Mesendoderm (in vitro differentiated cells): Measurements from ENCODE around the gene AFG3L2.

Experiments used
- DNase-seq: peaks from one replicate; pipeline ENCODE4 v3.0.0; 2013
- H2AK5ac ChIP-seq: 2 replicates; pipeline ENCODE4 v1.6.1; 2013; ENCODE audit warnings: low read length, inconsistent platforms
- H2BK120ac ChIP-seq: 2 replicates; pipeline ENCODE4 v1.6.1; 2013; ENCODE audit warnings: low read depth, mild to moderate bottlenecking, low read length, moderate library complexity, mixed read lengths
- H2BK15ac ChIP-seq: replicated peaks from 2 replicates; pipeline ENCODE4 v1.6.1; 2013; ENCODE audit warnings: low read depth, mild to moderate bottlenecking, moderate library complexity
- H2BK5ac ChIP-seq: 2 replicates; pipeline ENCODE4 v1.6.1; 2013; ENCODE audit warnings: low read length, inconsistent platforms
- H3K18ac ChIP-seq: 2 replicates; pipeline ENCODE4 v1.6.1; 2013; ENCODE audit warnings: mild to moderate bottlenecking, low read length, mixed read lengths
- H3K23ac ChIP-seq: one replicate; pipeline ENCODE4 v1.6.1; 2013; ENCODE audit warnings: low read length
- H3K27ac ChIP-seq: 2 replicates; pipeline ENCODE4 v1.5.1; 2013; ENCODE audit warnings: low read depth, mild to moderate bottlenecking, inconsistent platforms, low read length, moderate library complexity
- H3K27me3 ChIP-seq: 2 replicates; pipeline ENCODE4 v1.6.1; 2013; ENCODE audit warnings: low read length, control low read depth, mild to moderate bottlenecking, inconsistent platforms; ENCODE audit not compliant: insufficient read depth, poor library complexity
- H3K36me3 ChIP-seq: 2 replicates; pipeline ENCODE4 v1.6.1; 2013; ENCODE audit warnings: low read length, inconsistent platforms; ENCODE audit not compliant: control insufficient read depth, insufficient read depth
- H3K4ac ChIP-seq: one replicate; pipeline ENCODE4 v1.6.1; 2013; ENCODE audit warnings: low read depth, mild to moderate bottlenecking, low read length, moderate library complexity
- H3K4me1 ChIP-seq: 2 replicates; pipeline ENCODE4 v1.6.1; 2013; ENCODE audit warnings: low read depth, low read length, inconsistent platforms; ENCODE audit not compliant: control insufficient read depth
- H3K4me2 ChIP-seq: 2 replicates; pipeline ENCODE4 v1.6.1; 2013; ENCODE audit warnings: low read length
- H3K4me3 ChIP-seq: 2 replicates; pipeline ENCODE4 v1.5.1; 2013; ENCODE audit warnings: mild to moderate bottlenecking, low read length
- H3K56ac ChIP-seq: one replicate; pipeline ENCODE4 v1.6.1; 2013; ENCODE audit warnings: low read length
- H3K79me1 ChIP-seq: 2 replicates; pipeline ENCODE4 v1.6.1; 2013; ENCODE audit warnings: low read length, inconsistent platforms
- H3K79me2 ChIP-seq: 2 replicates; pipeline ENCODE4 v1.6.1; 2013; ENCODE audit warnings: mild to moderate bottlenecking, low read length; ENCODE audit not compliant: control insufficient read depth, insufficient read depth
- H3K9ac ChIP-seq: 2 replicates; pipeline ENCODE4 v1.6.1; 2013; ENCODE audit warnings: low read length, inconsistent platforms
- H4K5ac ChIP-seq: one replicate; pipeline ENCODE4 v1.6.1; 2013; ENCODE audit warnings: low read length
- H4K8ac ChIP-seq: one replicate; pipeline ENCODE4 v1.6.1; 2013; ENCODE audit warnings: low read depth, mild to moderate bottlenecking, control low read depth, low read length, moderate library complexity
- WGBS: extraction: QIAGEN DNeasy Blood & Tissue Kit; methylation state at CpG from one replicate; pipeline ENCODE4 v1.1.7; 2013; ENCODE audit warnings: low lambda C conversion rate, missing lambda C conversion rate; ENCODE audit not compliant: insufficient coverage; ENCODE audit errors: extremely low coverage; 5-methylcytosine and 5-hydroxymethylcytosine counted together

AFG3L2 gene

DNA sequence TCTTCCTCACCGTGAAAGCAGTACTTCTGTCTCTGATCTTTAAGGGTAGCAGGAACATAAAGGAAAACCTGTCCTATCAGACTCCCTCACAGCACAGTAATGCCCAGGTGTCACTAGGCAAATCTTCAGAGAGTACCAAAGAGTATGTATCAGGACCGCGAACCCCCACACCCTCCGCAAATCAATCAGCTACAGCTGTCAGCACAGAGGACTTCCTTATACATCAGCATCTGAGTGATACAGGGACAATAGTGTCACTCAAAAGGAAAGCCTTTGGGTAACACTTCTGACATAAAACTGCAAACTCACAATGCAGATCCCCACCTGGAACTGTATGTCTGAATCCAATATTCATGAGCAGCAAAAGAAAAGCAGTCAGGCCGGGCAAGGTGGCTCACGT, 2.6 kb downstream of the AFG3L2 start:
- Histone ChIP-seq H4K5ac (no peak overlapping the region), H4K8ac (no peak overlapping the region), H2BK5ac (no peak overlapping the region), H3K4me1 (peaks cover 2% of the 10 kb centered on the region), H3K79me2 (peaks cover 53% of the 10 kb centered on the region), H3K36me3 (no peaks in the 10 kb centered on the region), H2BK15ac (no peak overlapping the region), H2BK120ac (no peak overlapping the region), H3K27me3 (no peaks in the 10 kb centered on the region), H3K4me2 (no peak overlapping the region), H3K23ac (no peak overlapping the region), H3K9ac (no peak overlapping the region), H3K4me3 (no peak overlapping the region), H3K18ac (no peak overlapping the region), H2AK5ac (no peak overlapping the region), H3K4ac (no peak overlapping the region), H3K56ac (no peak overlapping the region), H3K79me1 (peaks cover 15% of the 10 kb centered on the region), H3K27ac (no peak overlapping the region)
- DNase-seq: no peak
- WGBS: no CpG with 5 or more reads among the region's 6 CpGs

- Histone ChIP-seq H3K79me2 (peaks cover 58% of the 10 kb centered on the region), H2BK5ac (no peak overlapping the region), H3K79me1 (peaks cover 15% of the 10 kb centered on the region), H3K27me3 (no peaks in the 10 kb centered on the region), H2BK120ac (no peak overlapping the region), H3K36me3 (no peaks in the 10 kb centered on the region), H3K9ac (no peak overlapping the region), H4K8ac (no peak overlapping the region), H3K18ac (no peak overlapping the region), H3K4me1 (peaks cover 2% of the 10 kb centered on the region), H2BK15ac (no peak overlapping the region), H3K4me2 (no peak overlapping the region), H4K5ac (no peak overlapping the region), H3K4ac (no peak overlapping the region), H2AK5ac (no peak overlapping the region), H3K23ac (no peak overlapping the region), H3K27ac (no peak overlapping the region), H3K56ac (no peak overlapping the region), H3K4me3 (no peak overlapping the region)
- no peak for DNase-seq
- no CpG with 5 or more reads among the region's 2 CpGs for WGBS
These were observed 3.3 kb downstream of the AFG3L2 start for GRCh38 chr18:12373771-12374116.

- no peaks in the 10 kb centered on the region for H3K27me3 ChIP-seq
- H3K4me3 ChIP-seq: no peak overlapping the region
- H3K27ac ChIP-seq: no peak overlapping the region
- peaks cover 15% of the 10 kb centered on the region for H3K79me1 ChIP-seq
- no peak overlapping the region for H2BK15ac ChIP-seq
- no peak overlapping the region for H3K4me2 ChIP-seq
- H3K36me3 ChIP-seq: no peaks in the 10 kb centered on the region
- no peak overlapping the region for H2BK5ac ChIP-seq
- H2BK120ac ChIP-seq: no peak overlapping the region
- no peak overlapping the region for H4K8ac ChIP-seq
- H3K9ac ChIP-seq: no peak overlapping the region
- no CpG with 5 or more reads among the region's 4 CpGs for WGBS
- H3K18ac ChIP-seq: no peak overlapping the region
- H3K4ac ChIP-seq: no peak overlapping the region
- H3K79me2 ChIP-seq: peaks cover 59% of the 10 kb centered on the region
- DNase-seq: no peak
- H3K23ac ChIP-seq: no peak overlapping the region
- peaks cover 2% of the 10 kb centered on the region for H3K4me1 ChIP-seq
- no peak overlapping the region for H4K5ac ChIP-seq
- no peak overlapping the region for H3K56ac ChIP-seq
- no peak overlapping the region for H2AK5ac ChIP-seq
These were observed 3.8 kb downstream of the AFG3L2 start for GRCh38 chr18:12373116-12373770.

GRCh38 chr18:12372406-12372805, 4.6 kb downstream of the AFG3L2 start:
- Histone ChIP-seq H2AK5ac (no peak overlapping the region), H3K36me3 (no peaks in the 10 kb centered on the region), H4K5ac (no peak overlapping the region), H4K8ac (no peak overlapping the region), H2BK15ac (no peak overlapping the region), H3K79me1 (peaks cover 15% of the 10 kb centered on the region), H2BK120ac (no peak overlapping the region), H3K23ac (no peak overlapping the region), H3K18ac (no peak overlapping the region), H3K79me2 (peaks cover 61% of the 10 kb centered on the region), H3K4ac (no peak overlapping the region), H3K27me3 (no peaks in the 10 kb centered on the region), H3K4me1 (peaks cover 2% of the 10 kb centered on the region), H3K4me3 (no peak overlapping the region), H3K56ac (no peak overlapping the region), H3K4me2 (no peak overlapping the region), H2BK5ac (no peak overlapping the region), H3K9ac (no peak overlapping the region), H3K27ac (no peak overlapping the region)
- WGBS: no CpG with 5 or more reads among the region's 3 CpGs
- no peak for DNase-seq

GRCh38 chr18:12371590-12371989, 5.4 kb downstream of the AFG3L2 start:
- Histone ChIP-seq H3K79me2 (peaks cover 61% of the 10 kb centered on the region), H2BK15ac (no peak overlapping the region), H2BK120ac (no peak overlapping the region), H3K18ac (no peak overlapping the region), H4K5ac (no peak overlapping the region), H3K4me1 (peaks cover 2% of the 10 kb centered on the region), H3K9ac (no peak overlapping the region), H3K27ac (no peak overlapping the region), H3K27me3 (no peaks in the 10 kb centered on the region), H3K36me3 (no peaks in the 10 kb centered on the region), H3K4ac (no peak overlapping the region), H3K23ac (no peak overlapping the region), H2AK5ac (no peak overlapping the region), H3K4me2 (no peak overlapping the region), H2BK5ac (no peak overlapping the region), H3K79me1 (peaks cover 15% of the 10 kb centered on the region), H4K8ac (no peak overlapping the region), H3K4me3 (no peak overlapping the region), H3K56ac (no peak overlapping the region)
- DNase-seq: no peak
- WGBS: no CpG with 5 or more reads among the region's 2 CpGs

DNA sequence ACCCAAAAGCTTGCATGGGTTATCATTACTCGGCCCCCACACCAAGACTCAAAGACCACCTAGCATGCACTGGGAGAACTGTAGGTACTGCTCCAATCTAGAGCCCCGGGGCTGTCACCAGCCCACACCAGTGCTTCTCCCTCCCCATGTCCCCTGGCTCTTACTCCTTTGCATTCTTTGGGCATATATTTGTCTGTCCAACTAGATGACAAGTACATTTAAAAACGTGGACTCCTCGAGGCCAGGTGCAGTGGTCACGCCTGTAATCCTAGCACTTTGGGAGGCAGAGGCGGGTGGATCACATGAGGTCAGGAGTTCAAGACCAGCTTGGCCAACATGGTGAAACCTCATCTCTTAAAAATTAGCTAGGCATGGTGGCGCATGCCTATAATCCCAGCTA, 7.8 kb downstream of the AFG3L2 start:
- H2AK5ac ChIP-seq: no peak overlapping the region
- peaks cover 13% of the 10 kb centered on the region for H3K79me1 ChIP-seq
- H3K18ac ChIP-seq: no peak overlapping the region
- H2BK5ac ChIP-seq: no peak overlapping the region
- no peak for DNase-seq
- H3K4ac ChIP-seq: no peak overlapping the region
- H3K4me2 ChIP-seq: no peak overlapping the region
- no peaks in the 10 kb centered on the region for H3K27me3 ChIP-seq
- H2BK120ac ChIP-seq: no peak overlapping the region
- H3K56ac ChIP-seq: no peak overlapping the region
- H2BK15ac ChIP-seq: no peak overlapping the region
- H3K4me3 ChIP-seq: no peak overlapping the region
- no peak overlapping the region for H4K5ac ChIP-seq
- WGBS: no CpG with 5 or more reads among the region's 7 CpGs
- peaks cover 40% of the 10 kb centered on the region for H3K79me2 ChIP-seq
- no peak overlapping the region for H3K9ac ChIP-seq
- H3K23ac ChIP-seq: no peak overlapping the region
- no peak overlapping the region for H4K8ac ChIP-seq
- peaks cover under 1% of the 10 kb centered on the region for H3K4me1 ChIP-seq
- H3K36me3 ChIP-seq: peaks cover 4% of the 10 kb centered on the region
- no peak overlapping the region for H3K27ac ChIP-seq
